NCI-H2227 (cell line): ENCODE measurements around the gene NPIPA5.
"Not testable (repeated sequence)": the region's sequence is repeated elsewhere in the genome, so short reads cannot be mapped to it uniquely, and the experiment has no call there.

ENCODE experiments used
- DNase-seq: peaks from one replicate; lab custom pipeline; 2025; ENCODE audit not compliant: unreplicated experiment; lab: John Stamatoyannopoulos, UW

Gene NPIPA5

DNA sequence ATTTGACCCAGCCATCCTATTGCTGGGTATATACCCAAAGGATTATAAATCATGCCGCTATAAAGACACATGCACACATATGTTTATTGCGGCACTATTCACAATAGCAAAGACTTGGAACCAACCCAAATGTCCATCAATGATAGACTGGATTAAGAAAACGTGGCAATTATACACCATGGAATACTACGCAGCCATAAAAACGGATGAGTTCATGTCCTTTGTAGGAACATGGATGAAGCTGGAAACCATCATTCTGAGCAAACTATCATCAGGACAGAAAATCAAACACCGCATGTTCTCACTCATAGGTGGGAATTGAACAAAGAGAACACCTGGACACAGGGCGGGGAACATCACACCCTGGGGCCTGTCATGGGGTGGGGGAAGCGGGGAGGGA is 14.9 kb upstream of the NPIPA5 start:
- DNase-seq: not testable (repeated sequence)

DNA sequence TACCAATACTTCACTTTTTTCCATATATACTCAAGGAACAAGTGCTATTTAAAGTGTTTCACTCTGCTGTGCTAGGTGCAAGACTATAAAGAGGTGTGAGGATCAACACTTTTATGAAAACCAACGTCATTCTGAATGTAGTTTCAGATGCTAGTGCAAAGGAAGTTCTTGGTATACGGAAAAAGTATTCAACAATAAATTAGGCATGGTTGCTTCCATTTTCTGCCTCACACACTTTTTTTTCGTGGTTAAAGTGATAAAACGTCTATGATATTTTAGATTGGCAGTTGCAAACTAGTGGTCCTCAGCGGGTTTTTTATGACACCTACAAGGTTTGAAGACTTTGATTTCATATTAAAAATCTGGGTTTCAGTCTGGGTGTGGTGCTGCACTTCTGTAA is 11.8 kb upstream of the NPIPA5 start:
- not testable (repeated sequence) for DNase-seq

DNA sequence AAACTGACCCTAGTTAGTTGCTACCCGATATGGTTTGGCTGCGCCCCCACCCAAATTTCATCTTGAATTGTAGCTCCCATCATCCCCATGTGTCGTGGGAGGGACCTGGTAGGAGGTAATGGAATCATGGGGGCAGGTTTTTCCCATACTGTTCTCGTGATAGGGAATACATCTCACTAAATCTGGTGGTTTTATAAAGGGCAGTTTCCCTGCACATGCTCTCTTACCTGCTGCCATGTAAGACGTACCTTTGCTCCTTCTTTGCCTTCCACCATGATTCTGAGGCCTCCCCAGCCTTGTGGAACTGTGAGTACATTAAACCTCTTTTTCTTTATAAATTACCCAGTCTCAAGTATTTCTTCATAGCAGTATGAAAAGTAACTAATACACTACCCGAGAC is 10.0 kb upstream of the NPIPA5 start:
- DNase-seq: not testable (repeated sequence)

DNA sequence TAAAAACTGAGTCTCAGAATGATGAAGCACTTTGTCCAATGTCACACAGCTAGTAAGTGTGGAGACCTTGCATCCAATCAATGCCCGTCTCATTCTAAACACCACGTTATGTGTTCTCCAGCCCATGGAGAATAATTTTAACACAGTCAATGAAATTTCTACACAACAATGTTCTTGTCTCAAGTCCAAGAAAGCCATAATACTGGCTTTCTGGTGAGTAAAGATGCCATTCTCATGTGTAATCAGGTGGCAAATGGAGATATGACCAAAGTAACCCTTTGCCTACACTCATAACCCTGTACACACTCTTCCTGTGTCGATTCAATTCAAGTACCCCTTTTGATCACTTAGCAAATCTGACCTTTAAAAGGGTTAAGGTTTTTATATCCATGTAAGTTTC is 4.7 kb upstream of the NPIPA5 start:
- not testable (repeated sequence) for DNase-seq

DNA sequence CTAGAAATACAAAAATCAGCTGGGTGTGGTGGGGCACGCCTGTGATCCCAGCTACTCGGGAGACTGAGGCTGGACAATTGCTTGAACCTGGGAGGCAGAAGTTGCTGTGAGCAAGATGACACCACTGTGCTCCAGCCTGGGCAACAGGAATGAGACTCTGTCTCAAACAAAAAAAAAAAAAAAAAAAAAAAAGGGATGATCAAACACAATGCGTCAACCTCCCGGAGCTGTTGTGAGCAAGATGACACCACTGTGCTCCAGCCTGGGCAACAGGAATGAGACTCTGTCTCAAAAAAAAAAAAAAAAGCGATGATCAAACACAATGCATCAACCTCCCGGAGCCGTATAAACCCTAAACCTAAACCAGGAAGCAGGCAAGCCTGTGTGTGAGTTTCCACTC is 20.6 kb downstream of the NPIPA5 start:
- not testable (repeated sequence) for DNase-seq

DNA sequence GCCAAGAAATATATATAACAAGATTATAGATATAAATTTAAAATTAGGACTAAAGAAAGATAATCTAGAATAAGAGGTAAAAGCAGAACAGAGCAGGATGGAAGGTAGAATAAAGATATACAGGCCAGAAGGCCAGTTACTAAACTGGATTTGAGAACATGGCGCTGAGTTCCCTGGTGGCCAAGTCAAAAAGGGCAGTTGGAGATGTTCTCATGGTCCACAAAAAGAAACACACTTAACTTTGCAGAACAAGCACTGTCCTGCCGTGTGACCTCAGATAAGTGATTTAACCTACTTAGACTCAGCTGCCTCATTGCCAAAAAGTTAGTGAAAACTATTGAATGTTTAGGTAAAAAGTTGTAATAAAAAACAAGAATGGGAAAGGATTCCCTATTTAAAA is 23.2 kb downstream of the NPIPA5 start:
- not testable (repeated sequence) for DNase-seq

DNA sequence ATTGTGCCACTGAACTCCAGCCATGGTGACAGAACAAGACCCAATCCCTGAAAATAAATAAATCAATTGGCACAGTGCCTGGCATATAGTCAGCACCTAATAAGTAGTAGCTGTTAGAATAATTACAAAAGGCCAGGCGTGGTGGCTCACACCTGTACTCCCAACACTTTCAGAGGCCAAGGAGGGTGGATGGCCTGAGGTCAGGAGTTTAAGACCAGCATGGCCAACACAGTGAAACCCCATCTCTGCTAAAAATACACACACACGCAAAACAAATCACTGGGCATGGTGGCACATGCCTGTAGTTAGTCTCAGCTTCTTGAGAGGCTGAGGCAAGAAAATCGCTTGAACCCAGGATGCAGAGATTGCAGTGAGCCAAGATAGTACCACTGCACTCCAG is 25.2 kb downstream of the NPIPA5 start:
- not testable (repeated sequence) for DNase-seq

DNA sequence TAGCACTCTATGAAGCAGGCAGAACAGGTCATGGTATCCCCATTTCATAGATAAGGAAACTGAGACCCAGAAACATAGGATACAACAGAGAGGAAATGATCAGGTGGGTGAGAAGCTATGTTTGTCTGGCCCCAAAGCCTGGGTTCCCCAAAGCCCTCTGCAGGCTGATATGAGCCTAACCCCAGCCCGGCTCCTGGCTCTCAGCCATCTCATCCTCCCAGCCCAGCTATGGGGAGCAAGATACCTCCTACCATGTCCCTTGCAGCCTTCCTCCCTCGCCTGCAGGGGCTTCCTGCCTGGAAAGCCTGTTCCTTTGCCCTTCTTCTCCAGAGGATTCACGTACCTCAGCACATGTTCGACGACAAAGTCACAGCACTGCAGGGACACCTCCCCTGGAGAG is 26.3 kb downstream of the NPIPA5 start:
- not testable (repeated sequence) for DNase-seq

DNA sequence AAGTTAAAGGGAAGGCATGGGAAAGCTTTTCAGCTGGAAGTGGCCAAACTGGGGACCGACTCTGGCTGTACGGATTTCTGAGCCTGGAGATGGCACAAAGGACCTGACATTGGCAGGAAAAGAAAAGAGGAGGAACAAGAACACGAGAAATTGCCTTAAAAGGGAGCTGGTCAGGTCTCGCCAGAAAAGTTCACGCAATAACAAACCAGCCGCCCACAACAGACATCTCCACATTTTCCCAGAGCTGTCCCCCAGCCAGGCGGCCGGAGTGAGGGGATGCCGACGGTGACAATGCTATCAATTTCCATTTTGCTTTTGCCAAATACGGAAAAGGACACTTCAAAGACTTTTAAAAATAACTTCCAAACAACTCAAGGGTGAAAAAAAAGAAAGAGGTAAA is 26.8 kb downstream of the NPIPA5 start:
- DNase-seq: not testable (repeated sequence)

DNA sequence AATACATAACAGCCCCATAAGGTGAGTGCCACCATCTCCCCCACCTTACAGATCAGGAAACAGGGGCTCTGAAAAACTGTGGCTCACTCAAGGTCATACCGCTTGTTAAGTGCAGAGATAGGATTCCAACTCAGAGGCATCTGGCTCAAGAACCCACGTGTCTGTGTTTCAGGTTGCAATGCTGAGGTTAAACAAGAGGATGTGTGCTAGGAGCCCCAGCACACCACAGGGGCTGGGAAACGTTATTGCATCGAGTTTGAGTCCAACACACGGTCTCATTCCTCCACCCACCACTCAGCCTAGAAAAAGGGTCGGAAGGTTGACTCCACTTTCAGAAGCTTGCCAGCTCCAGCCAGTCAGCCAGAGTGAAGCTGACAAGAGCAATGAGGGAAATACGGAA is 29.4 kb downstream of the NPIPA5 start:
- not testable (repeated sequence) for DNase-seq

DNA sequence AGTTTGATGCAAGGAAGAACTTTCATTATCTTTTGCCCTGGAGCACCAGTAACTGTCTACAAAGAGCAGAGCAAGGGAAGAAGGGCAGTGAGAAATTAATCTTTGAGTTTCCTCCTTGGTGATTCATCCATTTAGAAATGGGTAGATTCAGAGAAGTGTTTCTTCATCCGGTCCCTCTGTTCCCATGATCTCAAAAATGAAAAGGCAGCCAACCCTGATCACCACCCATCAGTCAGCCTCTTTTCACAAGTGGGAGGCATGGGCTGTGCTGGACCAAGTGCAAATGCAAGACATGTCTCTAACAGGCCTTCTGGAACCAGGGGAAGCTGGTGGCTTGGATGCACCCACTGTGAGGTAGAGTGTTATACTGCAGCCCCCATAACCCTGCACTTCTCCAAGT is 35.8 kb downstream of the NPIPA5 start:
- not testable (repeated sequence) for DNase-seq

DNA sequence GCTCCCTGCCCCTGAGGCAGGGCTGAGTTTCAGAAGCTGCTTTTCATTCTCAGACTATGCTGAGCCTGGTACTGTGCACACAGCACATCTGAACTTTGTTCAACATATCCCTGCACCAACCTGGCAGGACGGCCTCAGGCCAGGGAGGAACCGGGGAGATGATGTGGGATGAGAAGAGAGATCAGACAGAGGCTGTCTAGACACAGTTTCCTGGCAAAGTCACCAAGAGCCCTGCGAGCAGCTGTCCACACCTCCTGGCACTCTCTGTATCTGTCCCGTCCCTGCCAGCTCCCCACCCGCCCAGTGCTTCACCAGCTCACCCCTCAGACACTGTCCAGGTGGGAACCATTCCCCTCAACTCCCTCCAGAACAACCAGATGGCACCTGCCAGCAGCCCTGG is 39.1 kb downstream of the NPIPA5 start:
- DNase-seq: not testable (repeated sequence)

DNA sequence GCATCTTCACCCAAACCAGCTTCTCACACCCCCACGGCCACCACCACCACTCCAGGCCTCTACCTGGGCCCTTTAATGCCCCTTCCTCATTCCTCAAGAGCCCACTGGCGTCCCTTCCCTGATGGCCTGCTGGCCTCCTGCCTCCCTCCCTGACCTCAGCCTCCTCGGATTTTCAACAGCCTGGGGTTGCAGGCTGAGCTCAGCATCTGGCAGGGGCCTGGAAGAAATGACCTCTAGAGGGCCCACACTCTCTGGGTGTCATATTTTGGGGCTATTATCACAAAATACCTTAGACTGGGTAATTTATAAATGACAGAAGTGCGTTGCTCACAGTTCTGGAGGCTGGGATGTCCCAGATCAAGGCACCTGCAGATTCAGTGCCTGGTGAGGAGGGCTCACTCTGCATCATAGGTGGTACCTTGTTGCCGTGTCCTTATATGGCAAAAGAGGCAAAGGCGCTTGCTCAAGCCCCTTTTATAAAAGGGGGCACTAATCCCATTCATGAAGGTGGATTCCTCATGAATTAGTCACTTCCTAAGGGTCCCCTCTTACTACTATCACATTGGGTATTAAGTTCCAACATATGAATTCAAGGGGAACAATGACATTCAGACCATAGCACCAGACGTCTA is 40.0 kb downstream of the NPIPA5 start:
- not testable (repeated sequence) for DNase-seq

DNA sequence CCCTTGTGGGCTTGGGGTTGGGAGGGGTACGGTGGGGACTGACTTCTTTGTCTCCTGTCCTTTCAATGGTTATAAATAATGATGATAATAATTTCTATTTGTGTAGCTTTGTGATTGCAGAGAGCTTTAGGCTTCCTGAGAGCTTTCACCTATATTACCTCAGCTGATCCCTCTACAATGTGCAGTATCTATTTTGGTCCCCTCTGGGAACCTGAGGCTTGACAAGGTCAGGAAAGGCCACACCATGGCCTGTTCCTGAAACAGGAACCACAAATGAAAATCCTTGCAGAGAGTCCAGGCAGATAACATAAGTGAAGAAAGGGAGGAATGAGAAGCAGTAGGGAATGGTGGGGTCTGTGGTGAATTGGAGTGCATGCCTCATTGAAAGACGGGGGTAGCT is 42.5 kb downstream of the NPIPA5 start:
- not testable (repeated sequence) for DNase-seq

DNA sequence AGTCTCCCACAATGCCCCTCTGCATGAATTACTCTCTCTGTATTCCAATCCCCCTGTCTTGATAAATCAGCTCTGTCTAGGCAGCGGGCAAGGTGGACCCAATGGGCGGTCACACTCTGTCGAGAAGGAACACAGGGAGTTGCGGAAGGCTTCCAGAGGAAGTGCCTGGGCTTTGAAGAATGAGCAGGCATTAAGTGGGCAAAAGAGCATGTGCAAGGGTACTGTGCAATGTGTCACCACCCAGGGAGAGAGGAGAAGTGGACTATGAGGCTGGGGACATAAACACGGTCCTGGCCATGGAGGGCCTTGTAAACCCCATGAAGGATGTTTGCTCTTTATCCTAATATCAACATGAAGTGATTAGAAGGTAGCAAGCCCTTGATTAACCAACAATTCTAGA is 44.1 kb downstream of the NPIPA5 start:
- not testable (repeated sequence) for DNase-seq

DNA sequence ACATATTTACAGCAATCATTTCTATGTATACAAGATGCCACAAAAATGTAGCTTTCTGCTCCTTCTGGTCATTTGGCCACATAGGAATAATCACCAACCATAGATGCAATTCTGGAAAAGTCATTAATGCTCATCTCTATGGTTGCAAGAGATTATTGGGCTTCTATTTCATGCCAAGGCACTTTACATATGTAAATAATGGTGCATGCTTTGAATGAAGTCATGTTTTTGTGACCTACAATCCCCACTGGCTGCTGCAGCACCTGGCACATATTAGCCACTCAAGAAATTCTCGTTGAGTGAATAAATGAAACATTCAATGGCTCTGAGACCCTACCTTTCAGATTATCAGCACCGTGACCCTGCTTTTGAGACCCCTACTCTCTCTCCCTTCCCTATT is 47.1 kb downstream of the NPIPA5 start:
- DNase-seq: not testable (repeated sequence)

DNA sequence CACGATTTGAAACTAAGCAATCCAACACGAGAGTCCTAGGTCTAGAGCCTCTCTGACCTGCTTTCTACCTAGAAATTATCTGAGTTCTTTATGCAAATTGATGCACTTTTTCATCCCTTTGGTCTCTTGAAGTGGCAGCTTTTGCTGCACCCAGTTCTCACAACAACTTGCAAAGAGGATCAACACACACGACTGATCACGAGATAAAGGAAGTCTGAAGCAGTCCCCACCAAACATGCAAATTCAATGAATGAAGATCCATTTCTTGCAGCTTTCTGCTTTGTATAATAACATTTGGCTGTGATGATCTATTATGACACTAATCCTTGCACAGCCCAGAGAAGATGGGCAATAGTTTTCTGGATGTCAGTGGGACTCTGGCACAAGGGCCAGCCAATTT is 53.1 kb downstream of the NPIPA5 start:
- DNase-seq: not testable (repeated sequence)

DNA sequence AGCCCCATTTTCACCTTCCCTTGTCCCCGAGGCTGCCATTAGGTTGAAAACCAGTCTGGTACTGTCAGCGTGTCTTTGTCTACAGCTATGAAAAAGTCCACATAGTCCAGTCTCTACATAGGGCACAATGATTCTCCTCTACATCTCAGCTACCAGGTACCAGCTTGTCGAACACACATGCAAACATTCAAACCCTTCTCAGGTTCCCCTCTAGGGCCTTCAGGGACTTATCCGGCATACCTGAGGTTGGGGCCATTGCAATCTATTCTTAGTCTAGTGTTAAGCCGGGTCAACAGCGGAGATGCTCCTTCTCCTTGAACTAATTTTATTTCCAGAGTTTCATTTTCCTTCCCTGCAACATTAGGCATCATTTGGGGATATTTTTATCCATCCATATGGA is 54.7 kb downstream of the NPIPA5 start:
- not testable (repeated sequence) for DNase-seq

DNA sequence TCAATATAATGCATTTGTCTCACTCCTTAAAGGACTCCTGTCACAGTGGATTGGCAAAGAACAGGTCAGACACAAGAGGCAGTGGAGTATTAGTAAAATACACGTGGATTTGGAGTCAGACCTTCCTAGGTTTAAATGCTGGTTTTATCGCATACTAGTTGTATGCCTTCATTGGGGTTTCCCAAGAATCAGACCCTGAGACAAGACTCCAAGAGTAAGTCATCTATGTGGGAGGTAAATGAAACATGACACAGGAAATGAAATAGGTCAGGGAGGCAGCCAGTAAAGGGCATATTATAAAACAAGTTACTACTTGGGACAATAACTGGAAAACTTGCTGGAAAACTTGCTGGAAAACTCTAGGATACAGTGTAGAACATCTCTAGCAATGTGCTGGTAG is 56.9 kb downstream of the NPIPA5 start:
- DNase-seq: not testable (repeated sequence)

DNA sequence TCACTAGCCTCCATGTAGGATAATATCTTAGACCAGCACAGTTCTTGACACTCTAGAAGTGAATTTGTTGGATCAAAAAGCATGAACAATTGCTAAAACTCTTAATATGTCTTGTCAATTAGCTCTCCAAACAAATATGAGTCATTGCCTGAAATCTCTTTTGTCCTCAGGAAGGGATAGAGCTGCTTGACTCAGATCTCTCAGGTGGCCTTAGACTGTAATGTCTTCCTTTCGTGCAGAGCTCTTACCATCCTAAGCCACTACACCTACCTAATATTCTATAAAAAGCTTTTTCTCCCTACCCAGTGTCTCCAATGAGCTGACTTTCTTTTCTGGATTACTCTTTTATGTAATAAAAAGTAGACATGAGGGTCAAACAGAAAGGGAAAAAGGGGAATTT is 63.5 kb downstream of the NPIPA5 start:
- DNase-seq: not testable (repeated sequence)
